Heart right ventricle (tissue), 16 donors: Measurements from ENCODE around the gene ZNF800. TPM values are rescaled to one million over a fixed set of nuclear protein-coding genes. Genes with fewer than 3 reads are reported as not detected.

Experiments
- ATAC-seq, 8 donors: fragments of 200-7000 bp; cut with Tn5 transposase; one replicate each; pipeline ENCODE4 v1.9.1; 2020; ENCODE audit warnings: mild to moderate bottlenecking in 8 of 8, moderate library complexity in 8 of 8, moderate number of reproducible peaks in 1 of 8
- DNase-seq, 2 donors: peaks; one replicate each; pipeline ENCODE4 v3.0.0-alpha.2; 2020
- H3K27ac ChIP-seq, 10 donors: fragments of 200-600 bp; sonication (generic) in 2 of 10; one replicate each; pipeline versions ENCODE4 v1.5.0 to v1.8.0; 2020 to 2022; ENCODE audit warnings: mild to moderate bottlenecking in 3 of 10
- H3K27me3 ChIP-seq, 7 donors: fragments of 200-600 bp; one replicate each; pipeline ENCODE4 v1.8.0; 2021 to 2022; ENCODE audit warnings: mild to moderate bottlenecking in 2 of 7
- H3K36me3 ChIP-seq, 9 donors: fragments of 200-600 bp; sonication (generic) in 1 of 9; one replicate each; pipeline versions ENCODE4 v1.5.0 to v1.8.0; 2020 to 2022; ENCODE audit warnings: mild to moderate bottlenecking in 2 of 9
- H3K4me1 ChIP-seq, 9 donors: fragments of 200-600 bp; sonication (generic) in 1 of 9; one replicate each; pipeline versions ENCODE4 v1.5.0 to v1.8.0; 2020 to 2022; ENCODE audit warnings: mild to moderate bottlenecking in 4 of 9
- H3K4me3 ChIP-seq, 10 donors: fragments of 200-600 bp; sonication (generic) in 2 of 10; one replicate each; pipeline versions ENCODE4 v1.5.0 to v1.8.0; 2020 to 2022; ENCODE audit warnings: mild to moderate bottlenecking in 7 of 10, moderate library complexity in 2 of 10
- H3K9me3 ChIP-seq, 11 donors: fragments of 200-600 bp in 10 of 11; sonication (generic) in 2 of 11; one replicate each; pipeline versions ENCODE4 v1.5.0 to v1.8.0; 2013 to 2022; ENCODE audit warnings: mild to moderate bottlenecking in 2 of 11, control low read depth in 1 of 11, moderate library complexity in 1 of 11
- WGBS, 2 donors: extraction: QIAGEN DNeasy Blood & Tissue Kit; methylation state at CpG; one replicate each; pipeline ENCODE4 v1.1.7; 2013; ENCODE audit warnings: inconsistent platforms in 1 of 2; 5-methylcytosine and 5-hydroxymethylcytosine counted together
- intact Hi-C, 10 donors: fragments of 100-400 bp; cut with DNase I; formaldehyde crosslinking; loops; one replicate each; pipeline versions ENCODE4 v1.11.1 to v1.14.2; 2022
- long read RNA-seq, 3 donors: library from polyadenylated mRNA; unstranded; transcript quantifications; one replicate each; pipeline ENCODE4 v2.0.0, GENCODE V29; 2020 to 2021
- polyA plus RNA-seq, 2 donors: library from polyadenylated mRNA; stranded (reverse); fragments of 200-250 nt; gene quantifications; one replicate each; pipeline ENCODE4 v1.2.3, GENCODE V29; 2013
- total RNA-seq, 10 donors: library from RNA; stranded (reverse); fragmentation: NEBNext Ultra II Directional in 3 of 10; extraction: Animal tissue kit (Norgen Biotek cat#: 25700) in 3 of 10; gene quantifications; one replicate each; pipeline versions ENCODE4 v1.2.1 to v1.2.4, GENCODE V29; 2021 to 2023
- TF ChIP-seq, protein P1 (sequence below), 9 donors: fragments of 200-600 bp; sonication (generic) in 2 of 9; IDR thresholded peaks; one replicate each; pipeline versions ENCODE4 v1.5.0 to v1.8.0; 2021 to 2022; ENCODE audit warnings: antibody characterized with exemption in 9 of 9, mild to moderate bottlenecking in 5 of 9, moderate library complexity in 1 of 9
- donor health status: Arrhythmogenic right ventricular cardiomyopathy.
- donor health status: ischemic (EF 13 %, LVEDD 7.1; RV severe dilation, severe dysfunction).
- donor health status: healthy with polysubstance abuse.
- donor health status: DM: no; HTN: yes; CAD: no.
- donor health status: DM: no; HTN: no; CAD: no.
- donor health status: ischemic (EF 25% LVEDD 6.9; RV normal size, moderate dysfunction).
- donor health status: ischemic (EF 25% LVEDD 5.7; RV mildly dilated, moderate dysfunction).
- donor health status: healthy.
- donor health status: DM: yes; HTN: yes; CAD: no.
- donor health status: Ischemic cardiomyopathy.
- donor health status: ischemic (EF 35%, LVEDD 5.7; RV mildly dilated, moderate dysfunction).
- donor health status: nonischemic (EF 11% LVEDD 7.7; RV severe dilation, severe dysfunction).
- donor health status: DM: yes; HTN: yes; CAD: no.
- donor health status: PGD.
- donor health status: ischemic (EF 29% LVEDD 5.4; RV normal size, mild dysfunction).
- donor health status: nonischemic (EF 23%, LVEDD 6.1; RV moderate dilation, normal function).

ZNF800 gene, protein sequence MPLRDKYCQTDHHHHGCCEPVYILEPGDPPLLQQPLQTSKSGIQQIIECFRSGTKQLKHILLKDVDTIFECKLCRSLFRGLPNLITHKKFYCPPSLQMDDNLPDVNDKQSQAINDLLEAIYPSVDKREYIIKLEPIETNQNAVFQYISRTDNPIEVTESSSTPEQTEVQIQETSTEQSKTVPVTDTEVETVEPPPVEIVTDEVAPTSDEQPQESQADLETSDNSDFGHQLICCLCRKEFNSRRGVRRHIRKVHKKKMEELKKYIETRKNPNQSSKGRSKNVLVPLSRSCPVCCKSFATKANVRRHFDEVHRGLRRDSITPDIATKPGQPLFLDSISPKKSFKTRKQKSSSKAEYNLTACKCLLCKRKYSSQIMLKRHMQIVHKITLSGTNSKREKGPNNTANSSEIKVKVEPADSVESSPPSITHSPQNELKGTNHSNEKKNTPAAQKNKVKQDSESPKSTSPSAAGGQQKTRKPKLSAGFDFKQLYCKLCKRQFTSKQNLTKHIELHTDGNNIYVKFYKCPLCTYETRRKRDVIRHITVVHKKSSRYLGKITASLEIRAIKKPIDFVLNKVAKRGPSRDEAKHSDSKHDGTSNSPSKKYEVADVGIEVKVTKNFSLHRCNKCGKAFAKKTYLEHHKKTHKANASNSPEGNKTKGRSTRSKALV
- total RNA-seq (10 to 100 TPM; 17.5 to 35.8 (median 25.4) TPM), polyA plus RNA-seq (1 to 10 TPM; 3.4 to 7.0 TPM)
- long read RNA-seq, donor 1, partial matches to known transcripts, result 4 of 8 reads
- long read RNA-seq, donor 1, other reads (novel, unspliced or antisense), result 2 of 8 reads
- long read RNA-seq, donor 2, partial matches to known transcripts, result 7 of 9 reads
- long read RNA-seq, donor 2, other reads (novel, unspliced or antisense), result 2 of 9 reads
- long read RNA-seq, donor 3, full-length matches to known transcripts, result 10 of 50 reads
- long read RNA-seq, donor 3, partial matches to known transcripts, result 27 of 50 reads
- long read RNA-seq, donor 3, other reads (novel, unspliced or antisense), result 13 of 50 reads

DNA sequence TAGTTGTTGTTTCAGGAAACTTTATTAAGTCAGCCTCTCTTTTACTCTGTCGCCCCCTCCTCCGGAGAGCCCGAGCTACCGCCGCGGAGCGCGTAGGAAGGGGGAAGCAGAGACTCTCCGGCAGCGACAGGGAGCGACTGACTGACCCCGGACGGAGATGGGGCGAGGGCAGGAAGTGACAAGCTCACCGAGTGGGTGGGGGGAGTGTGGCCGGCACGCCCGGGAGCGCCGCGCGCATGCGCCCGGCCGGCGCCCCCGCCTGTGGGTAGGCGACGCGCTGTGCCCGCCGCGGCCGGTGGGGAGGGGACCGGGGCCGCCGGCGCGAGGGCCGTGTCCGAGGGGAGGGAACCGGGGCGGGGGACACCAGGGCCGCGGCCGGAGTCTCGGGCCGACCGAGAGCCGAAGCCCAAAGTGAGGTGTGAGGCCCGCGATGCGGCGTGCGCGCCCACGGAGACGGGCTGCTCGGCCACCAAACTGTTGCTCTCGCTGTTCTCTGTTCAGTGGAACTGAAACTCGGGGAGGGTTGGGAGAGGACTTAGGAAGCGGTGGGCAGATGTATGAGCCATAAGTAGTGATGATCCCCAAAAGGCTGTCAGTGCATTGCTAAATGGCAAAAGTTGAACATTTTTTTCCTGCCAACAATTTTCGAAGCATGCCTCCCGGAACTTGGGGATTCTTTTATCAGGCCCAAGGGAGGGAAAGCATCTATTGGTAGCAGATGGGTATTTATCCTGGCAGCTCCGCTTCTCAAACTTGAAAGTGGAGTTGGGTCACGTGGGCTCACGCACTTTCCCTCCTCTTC, at the start of gene ZNF800:
Gene ZNF800 (minus strand): TSS at position 143 of the 802 bp plus-strand sequence. CDS start 1,151 bp downstream, outside the sequence.
- ATAC-seq (peak; percentile 98 to 100 (median 99)), DNase-seq (peak; percentile 90 to 95)
- TF ChIP-seq, protein P1, sequence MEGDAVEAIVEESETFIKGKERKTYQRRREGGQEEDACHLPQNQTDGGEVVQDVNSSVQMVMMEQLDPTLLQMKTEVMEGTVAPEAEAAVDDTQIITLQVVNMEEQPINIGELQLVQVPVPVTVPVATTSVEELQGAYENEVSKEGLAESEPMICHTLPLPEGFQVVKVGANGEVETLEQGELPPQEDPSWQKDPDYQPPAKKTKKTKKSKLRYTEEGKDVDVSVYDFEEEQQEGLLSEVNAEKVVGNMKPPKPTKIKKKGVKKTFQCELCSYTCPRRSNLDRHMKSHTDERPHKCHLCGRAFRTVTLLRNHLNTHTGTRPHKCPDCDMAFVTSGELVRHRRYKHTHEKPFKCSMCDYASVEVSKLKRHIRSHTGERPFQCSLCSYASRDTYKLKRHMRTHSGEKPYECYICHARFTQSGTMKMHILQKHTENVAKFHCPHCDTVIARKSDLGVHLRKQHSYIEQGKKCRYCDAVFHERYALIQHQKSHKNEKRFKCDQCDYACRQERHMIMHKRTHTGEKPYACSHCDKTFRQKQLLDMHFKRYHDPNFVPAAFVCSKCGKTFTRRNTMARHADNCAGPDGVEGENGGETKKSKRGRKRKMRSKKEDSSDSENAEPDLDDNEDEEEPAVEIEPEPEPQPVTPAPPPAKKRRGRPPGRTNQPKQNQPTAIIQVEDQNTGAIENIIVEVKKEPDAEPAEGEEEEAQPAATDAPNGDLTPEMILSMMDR (IDR thresholded peaks at IDR 0.05), result peak in 1 of 9 donors; percentile 7
- Histone ChIP-seq H3K9me3 (no peaks in the 10 kb centered on the region), H3K27ac (peak within 1 kb of the TSS; percentile 83 to 99 (median 97)), H3K36me3 (peaks cover 0 to 30% (median 5%) of the 10 kb centered on the region in 9 donors), H3K27me3 (no peaks in the 10 kb centered on the region), H3K4me1 (peaks cover 0 to 44% (median 40%) of the 10 kb centered on the region in 9 donors), H3K4me3 (peak within 1 kb of the TSS; percentile 81 to 100 (median 90))
- 0 to 1% methylated on average over 51 to 67 of the region's 67 CpGs for WGBS, 2 donors
- intact Hi-C loops, result loop anchor here in 6 of 10 donors (5.0 to 10.0 kb wide), 5 partner anchors 45 to 195 kb away; partner anchors contain the start of genes ARF5 (in 5 of the 6) and GCC1 (in 5 of the 6)

DNA sequence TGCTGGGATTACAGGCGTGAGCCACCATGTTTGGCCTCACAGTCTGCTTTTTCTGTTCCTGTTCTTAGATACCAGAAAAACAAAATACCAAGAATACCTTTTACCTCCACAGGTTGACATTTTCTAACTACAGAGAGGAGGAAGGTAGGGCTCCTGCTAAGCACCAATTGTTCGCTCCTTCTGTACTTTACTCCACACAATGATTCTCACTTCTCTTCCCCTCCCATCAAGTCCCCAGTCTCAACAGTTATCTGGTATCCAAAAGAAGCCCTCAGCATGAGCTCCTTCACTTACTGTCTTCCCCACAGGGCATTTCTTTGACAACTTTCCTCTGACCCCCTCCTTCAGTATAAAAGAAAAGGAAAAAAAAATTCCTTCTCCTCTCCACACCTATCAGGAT, 47.7 kb upstream of the ZNF800 start:
- DNase-seq (no peak), ATAC-seq (no peak)
- H3K27ac ChIP-seq, result no peak overlapping the region
- no peaks in the 10 kb centered on the region for H3K36me3 ChIP-seq
- no peak overlapping the region for H3K4me3 ChIP-seq
- TF ChIP-seq, protein P1 (IDR thresholded peaks at IDR 0.05), result no peak
- H3K4me1 ChIP-seq, result no peaks in the 10 kb centered on the region
- intact Hi-C loops, result no loop called here
- H3K27me3 ChIP-seq, result peaks cover 0 to 9% (median 0%) of the 10 kb centered on the region in 7 donors
- peaks cover 0 to 6% (median 0%) of the 10 kb centered on the region in 11 donors for H3K9me3 ChIP-seq
- 88 to 95% methylated on average over 2 of the region's 2 CpGs for WGBS, 2 donors

DNA sequence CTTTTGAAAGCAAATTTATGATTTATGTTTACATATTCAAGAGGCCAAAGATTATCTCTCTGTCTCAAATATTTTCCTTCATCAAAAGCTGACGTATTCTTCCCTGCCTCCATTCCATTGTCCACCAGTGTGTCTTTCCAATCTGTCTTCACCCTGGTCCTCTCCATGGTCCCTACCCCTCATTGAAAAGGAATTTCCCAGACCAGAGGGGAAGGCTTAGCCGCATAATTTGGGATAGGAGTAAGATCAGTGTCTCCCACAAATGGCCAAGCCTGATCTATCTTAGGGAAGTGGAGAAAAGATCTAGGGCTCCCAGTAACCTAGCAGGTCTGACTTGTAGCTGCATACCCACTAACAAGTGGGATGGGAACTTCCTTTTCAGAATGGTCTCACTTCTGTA, 46.3 kb upstream of the ZNF800 start:
- Histone ChIP-seq H3K4me1 (no peaks in the 10 kb centered on the region), H3K36me3 (no peaks in the 10 kb centered on the region), H3K9me3 (no peaks in the 10 kb centered on the region), H3K4me3 (no peak overlapping the region), H3K27ac (no peak overlapping the region), H3K27me3 (peaks cover 0 to 9% (median 0%) of the 10 kb centered on the region in 7 donors)
- TF ChIP-seq, protein P1 (IDR thresholded peaks at IDR 0.05), result no peak
- ATAC-seq (no peak), DNase-seq (no peak)
- intact Hi-C loops, result no loop called here
- 68 to 83% methylated on average over 2 of the region's 2 CpGs for WGBS, 2 donors
